NT2/D1 (cell line): Measurements from ENCODE around the gene TBC1D8B.

Source experiments
- DNase-seq: peaks from one replicate; pipeline ENCODE4 v3.0.0-alpha.2; 2011; ENCODE audit warnings: low read depth, low spot score
- H3K27me3 ChIP-seq: 2 replicates; pipeline ENCODE4 v1.6.0; 2011; ENCODE audit warnings: mild to moderate bottlenecking; ENCODE audit not compliant: insufficient read length, insufficient read depth
- H3K36me3 ChIP-seq: 2 replicates; pipeline ENCODE4 v1.6.1; 2011; ENCODE audit warnings: mild to moderate bottlenecking, low read length, mixed read lengths; ENCODE audit not compliant: insufficient read depth, insufficient read length
- H3K4me1 ChIP-seq: 2 replicates; pipeline ENCODE4 v1.5.1; 2011; ENCODE audit not compliant: insufficient read depth, insufficient read length
- H3K4me3 ChIP-seq: 2 replicates; pipeline ENCODE4 v1.5.1; 2011; ENCODE audit warnings: low read depth; ENCODE audit not compliant: insufficient read length
- H3K9ac ChIP-seq: 2 replicates; pipeline ENCODE4 v1.6.0; 2011; ENCODE audit warnings: low read depth; ENCODE audit not compliant: insufficient read length
- H3K9me3 ChIP-seq: 2 replicates; pipeline ENCODE4 v1.5.1; 2011; ENCODE audit warnings: mild to moderate bottlenecking, low read length; ENCODE audit not compliant: insufficient read depth
- SUZ12 ChIP-seq: IDR thresholded peaks from 2 replicates; pipeline ENCODE4 v1.6.1; 2011; ENCODE audit not compliant: insufficient read length, insufficient read depth; ENCODE audit errors: extremely low read depth
- YY1 ChIP-seq: IDR thresholded peaks from 2 replicates; pipeline ENCODE4 v1.6.1; 2011; ENCODE audit not compliant: insufficient read length, insufficient read depth
- ZNF274 ChIP-seq: IDR thresholded peaks from 2 replicates; pipeline ENCODE4 v1.6.1; 2011; ENCODE audit warnings: mild to moderate bottlenecking, low read depth, low read length

TBC1D8B gene

DNA sequence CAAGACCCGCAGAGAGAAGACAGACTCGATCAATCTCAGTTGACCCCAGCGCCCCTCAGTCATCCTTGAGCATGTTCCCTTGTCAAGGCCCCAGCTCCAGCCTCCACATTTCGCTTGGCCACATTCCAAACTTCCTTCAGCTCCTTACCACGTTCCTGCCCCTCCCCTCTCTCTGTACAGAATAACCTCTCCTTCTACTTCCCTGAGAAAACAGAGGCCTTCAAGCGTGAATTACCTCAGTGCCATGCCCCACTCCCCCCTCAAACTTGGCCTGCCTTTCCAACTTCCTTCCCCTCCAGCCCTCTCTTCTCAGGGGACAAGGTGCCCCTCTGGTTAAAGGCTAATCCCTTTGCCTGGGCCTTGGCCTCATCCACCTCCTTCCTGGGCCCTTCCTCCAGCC, 103.9 kb downstream of the TBC1D8B start:
- H3K27me3 ChIP-seq, result no peaks in the 10 kb centered on the region

DNA sequence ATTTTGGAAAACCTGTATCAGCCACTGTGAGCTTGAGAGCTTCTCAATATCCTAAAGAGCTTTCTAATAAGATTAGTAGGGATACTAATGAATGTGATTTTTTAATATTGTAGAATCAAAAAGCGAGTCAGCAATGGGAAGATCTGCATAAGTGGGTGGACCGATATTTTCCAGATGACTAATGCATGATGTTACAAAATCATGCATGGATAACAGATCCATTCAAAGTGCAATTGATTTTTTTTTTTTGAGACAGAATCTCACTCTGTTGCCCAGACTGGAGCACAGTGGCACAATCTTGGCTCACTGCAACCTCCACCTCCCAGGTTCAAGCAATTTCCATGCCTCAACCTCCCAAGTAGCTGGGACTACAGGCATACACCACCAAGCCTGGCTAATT, 110.4 kb downstream of the TBC1D8B start:
- DNase-seq, result no peak
- no peak for TF ChIP-seq YY1
- TF ChIP-seq SUZ12, result no peak
- TF ChIP-seq ZNF274, result no peak
- no peaks in the 10 kb centered on the region for H3K36me3 ChIP-seq
- H3K9me3 ChIP-seq, result no peaks in the 10 kb centered on the region
- no peaks in the 10 kb centered on the region for H3K4me1 ChIP-seq
- no peaks in the 10 kb centered on the region for H3K27me3 ChIP-seq
- no peak overlapping the region for H3K4me3 ChIP-seq
- no peak overlapping the region for H3K9ac ChIP-seq

More for the DNA sequence above, 103.9 kb downstream of the TBC1D8B start:
- no peak for TF ChIP-seq YY1
- TF ChIP-seq ZNF274, result no peak
- TF ChIP-seq SUZ12, result no peak
- no peak overlapping the region for H3K9ac ChIP-seq
- no peak overlapping the region for H3K4me3 ChIP-seq
- DNase-seq, result no peak
- H3K36me3 ChIP-seq, result no peaks in the 10 kb centered on the region
- no peaks in the 10 kb centered on the region for H3K9me3 ChIP-seq
- peaks cover 3% of the 10 kb centered on the region for H3K4me1 ChIP-seq

DNA sequence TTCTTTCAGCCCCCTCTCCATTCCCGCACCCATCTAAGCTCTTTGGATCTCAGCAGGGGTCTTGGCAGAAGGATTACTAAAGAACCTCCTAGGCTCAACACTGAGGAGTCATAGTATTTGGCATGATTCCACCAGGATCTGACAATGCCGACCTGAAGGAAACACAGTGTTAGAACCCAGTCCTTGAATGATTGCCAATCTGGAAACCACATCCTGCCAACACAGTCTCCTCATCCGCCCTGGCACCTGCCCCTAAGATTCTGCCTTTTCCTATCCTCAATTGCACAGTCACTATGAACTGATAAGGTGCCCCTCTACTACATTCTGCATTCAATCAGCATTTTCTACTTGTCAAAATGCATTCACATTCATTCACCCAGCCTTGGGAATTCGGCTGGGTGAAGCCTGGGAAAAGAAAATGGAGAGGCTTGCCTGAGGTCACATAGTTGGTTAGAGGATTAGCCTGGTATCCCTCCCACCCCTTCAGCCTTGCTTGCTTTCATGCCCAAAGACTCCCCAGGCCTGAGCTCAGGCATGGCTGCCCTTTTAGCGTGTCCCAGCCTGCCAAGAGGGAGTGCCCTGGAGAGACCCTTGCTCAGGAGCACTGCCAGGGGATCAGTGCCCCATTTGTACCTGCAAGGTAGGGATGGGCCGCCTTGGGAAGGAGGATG, 115.5 kb downstream of the TBC1D8B start:
- H3K4me3 ChIP-seq, result no peak overlapping the region
- no peak overlapping the region for H3K9ac ChIP-seq
- H3K27me3 ChIP-seq, result peaks cover 18% of the 10 kb centered on the region
- TF ChIP-seq SUZ12 (no peak), ZNF274 (no peak), YY1 (no peak)
- DNase-seq, result no peak
- H3K4me1 ChIP-seq, result peaks cover 2% of the 10 kb centered on the region
- no peaks in the 10 kb centered on the region for H3K9me3 ChIP-seq
- no peaks in the 10 kb centered on the region for H3K36me3 ChIP-seq

DNA sequence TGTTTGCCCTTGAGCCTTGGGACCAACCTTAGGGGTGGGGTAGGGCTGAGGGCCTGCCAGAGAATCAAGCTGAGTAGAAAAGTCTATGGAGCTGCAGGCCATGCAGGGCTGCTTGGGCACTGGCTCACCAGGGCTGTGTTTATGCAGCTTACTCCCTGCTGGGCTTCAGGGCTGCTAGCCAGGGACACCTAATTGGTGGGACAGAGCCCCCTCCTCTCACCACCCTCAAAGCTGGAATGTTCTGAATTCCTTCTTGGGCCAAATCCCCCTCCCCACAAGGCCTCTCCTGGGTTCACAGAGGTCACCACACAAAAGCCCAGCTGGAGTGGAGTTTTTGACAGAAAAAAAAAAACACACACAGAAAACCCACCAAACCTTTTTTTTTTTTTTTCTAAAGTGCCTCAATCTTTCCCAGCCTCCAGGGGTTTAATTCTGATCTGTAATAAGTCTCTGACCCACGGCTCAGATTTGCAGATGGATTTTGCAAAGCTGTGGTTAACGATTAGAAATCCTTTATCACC, 117.5 kb downstream of the TBC1D8B start, which contains the start of gene CLDN2:
Gene CLDN2, plus strand, starts transcription at position 471 of the 521 bp plus-strand sequence. CDS start 7,827 bp downstream, outside the sequence.
- Histone ChIP-seq H3K9ac (no peak within 1 kb of the TSS), H3K27me3 (peaks cover 18% of the 10 kb centered on the region), H3K4me3 (peak within 1 kb of the TSS; percentile 8), H3K36me3 (no peaks in the 10 kb centered on the region), H3K4me1 (peaks cover 2% of the 10 kb centered on the region), H3K9me3 (no peaks in the 10 kb centered on the region)
- TF ChIP-seq SUZ12 (no peak), ZNF274 (no peak), YY1 (no peak)
- peak; percentile 81 for DNase-seq

DNA sequence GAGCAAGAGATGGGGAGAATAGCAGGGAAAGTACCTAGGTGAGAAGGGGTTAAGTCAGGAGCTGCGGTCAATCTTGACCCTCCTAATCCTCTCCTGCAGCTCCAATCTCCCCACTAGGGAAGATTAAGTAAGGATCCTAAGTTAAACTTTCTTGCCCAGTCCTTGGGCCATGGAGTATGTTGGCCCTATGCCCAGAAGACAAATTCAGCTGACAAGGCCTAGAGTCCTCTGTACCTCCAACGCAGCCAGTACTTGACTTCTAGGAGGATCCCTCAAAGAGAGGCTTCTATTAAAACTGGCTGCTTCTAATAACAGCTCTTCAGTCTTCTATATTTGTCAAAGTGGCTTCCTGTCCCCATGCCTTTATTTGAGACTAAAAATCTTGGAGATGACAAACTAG, 119.2 kb downstream of the TBC1D8B start:
- H3K4me1 ChIP-seq, result peaks cover 2% of the 10 kb centered on the region
- no peaks in the 10 kb centered on the region for H3K9me3 ChIP-seq
- no peak for TF ChIP-seq ZNF274
- TF ChIP-seq YY1, result no peak
- TF ChIP-seq SUZ12, result no peak
- no peak overlapping the region for H3K4me3 ChIP-seq
- no peak for DNase-seq
- H3K27me3 ChIP-seq, result peaks cover 18% of the 10 kb centered on the region
- no peak overlapping the region for H3K9ac ChIP-seq
- H3K36me3 ChIP-seq, result no peaks in the 10 kb centered on the region
